Stomach (tissue), 4 donors: ENCODE measurements around the gene DPP7.

Source experiments
- CTCF ChIP-seq, 7 experiments: fragments of 450-650 bp in 4 of 7; fragments of 200-600 bp in 3 of 7; sonication (generic) in 3 of 7; IDR thresholded peaks; one replicate each; pipeline ENCODE4 v1.5.1; 2016 to 2019; ENCODE audit warnings: antibody characterized with exemption in 7 of 7, control low read depth in 2 of 7, mild to moderate bottlenecking in 1 of 7
- POLR2AphosphoS5 ChIP-seq, 3 donors: sonication (generic); formaldehyde crosslinking; IDR thresholded peaks; one replicate each; pipeline ENCODE4 v1.6.1; 2016; ENCODE audit warnings: antibody characterized with exemption in 3 of 3

GRCh38 chr9:137116027-137116507 lies 1.5 kb upstream of the DPP7 start:
- TF ChIP-seq CTCF (IDR thresholded peaks at IDR 0.05) (no peak), POLR2AphosphoS5 (IDR thresholded peaks at IDR 0.05) (no peak)
